Right lobe of liver (tissue), 6 donors: ENCODE results near the gene KLRC1. TPM values are rescaled to one million over a fixed set of nuclear protein-coding genes. Genes with fewer than 3 reads are reported as not detected.

Source experiments
- ATAC-seq, 4 donors: fragments of 200-7000 bp; cut with Tn5 transposase; one replicate each; pipeline ENCODE4 v1.9.1; 2020; ENCODE audit warnings: mild to moderate bottlenecking in 4 of 4, moderate library complexity in 4 of 4
- DNase-seq, 3 donors: peaks; one replicate each; pipeline ENCODE4 v3.0.0-alpha.2; 2020
- H3K27ac ChIP-seq, 3 donors: fragments of 200-600 bp; one replicate each; pipeline ENCODE4 v1.8.0; 2022
- H3K27me3 ChIP-seq, 2 donors: fragments of 200-600 bp; one replicate each; pipeline ENCODE4 v1.8.0; 2022
- H3K36me3 ChIP-seq, 4 donors: fragments of 200-600 bp; sonication (generic) in 1 of 4; one replicate each; pipeline versions ENCODE4 v1.5.1 to v1.8.0; 2017 to 2022; ENCODE audit warnings: control low read depth in 1 of 4
- H3K4me1 ChIP-seq, 4 donors: fragments of 200-600 bp; sonication (generic) in 1 of 4; one replicate each; pipeline versions ENCODE4 v1.5.1 to v1.8.0; 2017 to 2022; ENCODE audit warnings: control low read depth in 1 of 4
- H3K4me3 ChIP-seq, 3 donors: fragments of 200-600 bp; one replicate each; pipeline ENCODE4 v1.8.0; 2022
- H3K9me3 ChIP-seq, 4 donors: fragments of 200-600 bp; sonication (generic) in 1 of 4; one replicate each; pipeline versions ENCODE4 v1.5.1 to v1.8.0; 2017 to 2022; ENCODE audit warnings: control low read depth in 1 of 4
- POLR2A ChIP-seq: fragments of 450-650 bp; IDR thresholded peaks from one replicate; pipeline ENCODE4 v1.6.1; 2017; ENCODE audit warnings: antibody characterized with exemption, mild to moderate bottlenecking
- WGBS: methylation state at CpG from one replicate; pipeline ENCODE4 v1.1.6; 2018; ENCODE audit warnings: low coverage, low lambda C conversion rate; ENCODE audit not compliant: insufficient coverage; ENCODE audit errors: missing lambda C conversion rate; 5-methylcytosine and 5-hydroxymethylcytosine counted together
- intact Hi-C, 2 donors: fragments of 100-400 bp; cut with DNase I; formaldehyde crosslinking; loops; one replicate each; pipeline versions ENCODE4 v1.11.2 to v1.14.1; 2022
- total RNA-seq, 6 experiments: library from RNA; depleted of rRNA in 2 of 6; stranded (reverse); fragments of >200 nt in 2 of 6; fragmentation: NEBNext Ultra II Directional in 3 of 6; extraction: Animal tissue kit (Norgen Biotek cat#: 25700) in 3 of 6; gene quantifications; one replicate each; pipeline versions ENCODE4 v1.1.0 to v1.2.4, GENCODE V29; 2016 to 2023
- TF ChIP-seq, protein P1 (sequence below), 4 donors: fragments of 200-600 bp in 3 of 4; fragments of 450-650 bp in 1 of 4; IDR thresholded peaks; one replicate each; pipeline versions ENCODE4 v1.5.1 to v1.8.0; 2016 to 2022; ENCODE audit warnings: antibody characterized with exemption in 4 of 4, mild to moderate bottlenecking in 2 of 4
- donor health status: DM: no; HTN: yes; CAD: no.
- donor health status: DM: no; HTN: no; CAD: no.
- donor health status: DM: no; HTN: no; CAD: no.
- donor health status: DM: no; HTN: yes; CAD: no.
- donor health status: DM: no; HTN: yes; CAD: no.

Gene KLRC1
- total RNA-seq, 6 experiments from 2014 or later = 0.20 to 0.61 (median 0.28) TPM; not detected in 2

- Histone ChIP-seq H3K4me1 (no peaks in the 10 kb centered on the region), H3K9me3 (no peaks in the 10 kb centered on the region), H3K27me3 (no peaks in the 10 kb centered on the region), H3K36me3 (no peaks in the 10 kb centered on the region), H3K4me3 (no peak overlapping the region), H3K27ac (no peak overlapping the region)
- 54% methylated on average over 4 of the region's 4 CpGs for WGBS
- intact Hi-C loops = no loop called here
- TF ChIP-seq, protein P1, sequence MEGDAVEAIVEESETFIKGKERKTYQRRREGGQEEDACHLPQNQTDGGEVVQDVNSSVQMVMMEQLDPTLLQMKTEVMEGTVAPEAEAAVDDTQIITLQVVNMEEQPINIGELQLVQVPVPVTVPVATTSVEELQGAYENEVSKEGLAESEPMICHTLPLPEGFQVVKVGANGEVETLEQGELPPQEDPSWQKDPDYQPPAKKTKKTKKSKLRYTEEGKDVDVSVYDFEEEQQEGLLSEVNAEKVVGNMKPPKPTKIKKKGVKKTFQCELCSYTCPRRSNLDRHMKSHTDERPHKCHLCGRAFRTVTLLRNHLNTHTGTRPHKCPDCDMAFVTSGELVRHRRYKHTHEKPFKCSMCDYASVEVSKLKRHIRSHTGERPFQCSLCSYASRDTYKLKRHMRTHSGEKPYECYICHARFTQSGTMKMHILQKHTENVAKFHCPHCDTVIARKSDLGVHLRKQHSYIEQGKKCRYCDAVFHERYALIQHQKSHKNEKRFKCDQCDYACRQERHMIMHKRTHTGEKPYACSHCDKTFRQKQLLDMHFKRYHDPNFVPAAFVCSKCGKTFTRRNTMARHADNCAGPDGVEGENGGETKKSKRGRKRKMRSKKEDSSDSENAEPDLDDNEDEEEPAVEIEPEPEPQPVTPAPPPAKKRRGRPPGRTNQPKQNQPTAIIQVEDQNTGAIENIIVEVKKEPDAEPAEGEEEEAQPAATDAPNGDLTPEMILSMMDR (IDR thresholded peaks at IDR 0.05) = no peak
- no peak for TF ChIP-seq POLR2A
- DNase-seq (no peak), ATAC-seq (no peak)
Measured at GRCh38 chr12:10406725-10407124, 46.5 kb downstream of the KLRC1 start.

DNA sequence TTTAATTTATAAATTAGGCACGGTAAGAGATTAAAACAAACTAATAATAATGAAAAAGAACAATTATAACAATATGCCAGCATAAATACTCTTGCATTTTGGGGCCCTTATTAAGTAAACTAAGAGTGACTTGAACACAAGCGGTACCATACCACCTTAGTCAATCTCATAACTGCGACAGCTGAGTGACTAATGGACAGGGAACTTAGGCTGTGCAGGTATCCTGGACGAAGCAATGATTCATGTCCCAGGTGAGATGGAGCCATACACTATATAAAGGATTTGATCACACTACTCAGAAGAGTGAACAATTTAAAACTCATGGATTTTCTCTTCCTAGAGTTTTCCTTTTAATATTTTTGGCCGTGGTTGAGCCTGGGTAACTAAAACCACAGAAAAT lies 47.9 kb downstream of the KLRC1 start:
- Histone ChIP-seq H3K4me1 (no peaks in the 10 kb centered on the region), H3K9me3 (no peaks in the 10 kb centered on the region), H3K4me3 (no peak overlapping the region), H3K27me3 (no peaks in the 10 kb centered on the region), H3K27ac (no peak overlapping the region), H3K36me3 (no peaks in the 10 kb centered on the region)
- DNase-seq (no peak), ATAC-seq (no peak)
- 82% methylated on average over 5 of the region's 5 CpGs for WGBS
- intact Hi-C loops = no loop called here
- TF ChIP-seq POLR2A = no peak
- TF ChIP-seq, protein P1 (IDR thresholded peaks at IDR 0.05) = no peak

- no peak for TF ChIP-seq POLR2A
- TF ChIP-seq, protein P1 (IDR thresholded peaks at IDR 0.05) = no peak
- no peaks in the 10 kb centered on the region for H3K36me3 ChIP-seq
- no peaks in the 10 kb centered on the region for H3K27me3 ChIP-seq
- H3K4me1 ChIP-seq = no peaks in the 10 kb centered on the region
- no peaks in the 10 kb centered on the region for H3K9me3 ChIP-seq
- no peak overlapping the region for H3K4me3 ChIP-seq
- ATAC-seq = no peak
- H3K27ac ChIP-seq = no peak overlapping the region
- DNase-seq = no peak
- intact Hi-C loops = no loop called here
Measured at GRCh38 chr12:10404798-10405197, 48.4 kb downstream of the KLRC1 start.

DNA sequence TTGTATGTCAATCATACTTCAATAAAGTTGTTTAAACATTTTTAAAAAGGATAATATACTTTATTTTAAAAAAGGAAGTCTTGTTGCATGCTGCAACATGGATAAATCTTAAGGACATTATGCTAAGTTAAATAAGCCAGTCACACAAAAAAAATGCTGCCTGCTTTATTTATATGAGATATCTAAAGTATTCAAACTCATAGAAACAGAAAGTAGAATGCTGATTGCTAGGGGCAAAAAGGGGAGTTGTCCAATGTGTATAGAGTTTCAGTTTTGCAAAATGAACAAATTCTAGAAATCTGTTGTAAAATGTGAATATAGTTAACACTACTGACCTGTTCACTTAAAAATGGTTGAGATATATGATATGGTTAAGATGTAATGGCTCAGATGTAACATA lies 52.3 kb downstream of the KLRC1 start:
- H3K27me3 ChIP-seq = no peaks in the 10 kb centered on the region
- no peaks in the 10 kb centered on the region for H3K9me3 ChIP-seq
- TF ChIP-seq POLR2A = no peak
- TF ChIP-seq, protein P1 (IDR thresholded peaks at IDR 0.05) = no peak
- H3K4me1 ChIP-seq = no peaks in the 10 kb centered on the region
- no peak for ATAC-seq
- no peak overlapping the region for H3K27ac ChIP-seq
- no peak for DNase-seq
- intact Hi-C loops = no loop called here
- no peaks in the 10 kb centered on the region for H3K36me3 ChIP-seq
- no peak overlapping the region for H3K4me3 ChIP-seq

DNA sequence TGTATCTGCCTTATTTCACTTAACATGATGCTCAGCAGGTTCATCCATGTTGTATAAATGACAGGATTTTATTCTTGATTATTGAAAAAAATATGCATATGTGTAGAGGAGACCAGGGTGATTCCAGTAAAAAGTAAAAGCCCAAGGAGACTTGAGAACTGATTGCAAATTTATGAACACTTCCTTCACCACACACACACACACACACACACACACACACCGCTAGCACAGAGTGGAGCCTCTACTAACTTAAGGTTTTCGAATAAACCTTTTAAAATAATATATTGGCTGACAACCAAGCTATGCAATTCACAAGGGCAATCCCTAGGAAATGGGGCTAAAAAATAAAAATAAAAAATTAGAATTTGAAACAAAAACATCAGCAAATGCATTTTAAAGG lies 55.0 kb downstream of the KLRC1 start:
- Histone ChIP-seq H3K27me3 (no peaks in the 10 kb centered on the region), H3K36me3 (no peaks in the 10 kb centered on the region), H3K4me3 (no peak overlapping the region), H3K9me3 (no peaks in the 10 kb centered on the region), H3K4me1 (no peaks in the 10 kb centered on the region), H3K27ac (no peak overlapping the region)
- ATAC-seq = no peak
- TF ChIP-seq, protein P1 (IDR thresholded peaks at IDR 0.05) = no peak
- TF ChIP-seq POLR2A = no peak
- 83% methylated on average over 2 of the region's 2 CpGs for WGBS
- intact Hi-C loops = no loop called here
- DNase-seq = no peak
